GM21737 (cell line): ENCODE results near the gene SSBP4.
A peak's percentile ranks its signal among the peaks of the same experiment; 100 is the strongest.
"Not testable (repeated sequence)": the region's sequence is repeated elsewhere in the genome, so short reads cannot be mapped to it uniquely, and the experiment has no call there.

Source experiments
- ATAC-seq: cut with Tn5 transposase; IDR thresholded peaks from one replicate; pipeline ENCODE4 v1.9.1; 2021; ENCODE audit warnings: mild to moderate bottlenecking, moderate library complexity; ENCODE audit not compliant: unreplicated experiment

SSBP4 gene

GRCh38 chr19:18392926-18393325 lies 26.3 kb upstream of the SSBP4 start:
- no peak for ATAC-seq

GRCh38 chr19:18393836-18394235 lies 25.4 kb upstream of the SSBP4 start:
- ATAC-seq, result no peak

- no peak for ATAC-seq
These were observed 22.5 kb upstream of the SSBP4 start for GRCh38 chr19:18396471-18397241.

GRCh38 chr19:18397242-18398202 lies 21.7 kb upstream of the SSBP4 start, which contains the start of gene LRRC25:
Gene LRRC25 (minus strand): TSS chr19:18397622. CDS start chr19:18396963, 659 bp downstream.
- ATAC-seq, result no peak

GRCh38 chr19:18399008-18399407 lies 20.2 kb upstream of the SSBP4 start:
- ATAC-seq, result no peak

GRCh38 chr19:18401580-18402112 lies 17.6 kb upstream of the SSBP4 start:
- no peak for ATAC-seq

- ATAC-seq, result not testable (repeated sequence)
These were observed 16.5 kb upstream of the SSBP4 start for GRCh38 chr19:18402455-18403248.

- not testable (repeated sequence) for ATAC-seq
These were observed 13.4 kb upstream of the SSBP4 start for GRCh38 chr19:18405754-18406153.

GRCh38 chr19:18406749-18407148 lies 12.4 kb upstream of the SSBP4 start:
- no peak for ATAC-seq

- peak; percentile 67 for ATAC-seq
These were observed 11.1 kb upstream of the SSBP4 start for GRCh38 chr19:18408053-18408476.

- ATAC-seq, result no peak
These were observed 6.5 kb upstream of the SSBP4 start for GRCh38 chr19:18412610-18413239.

GRCh38 chr19:18414504-18415177 lies 4.6 kb upstream of the SSBP4 start:
- ATAC-seq, result no peak

GRCh38 chr19:18415178-18415867 lies 3.9 kb upstream of the SSBP4 start:
- no peak for ATAC-seq

GRCh38 chr19:18416778-18417249 lies 2.4 kb upstream of the SSBP4 start:
- ATAC-seq, result no peak

- ATAC-seq, result no peak
These were observed 1.8 kb upstream of the SSBP4 start for GRCh38 chr19:18417250-18418028.

- no peak for ATAC-seq
These were observed 1.1 kb upstream of the SSBP4 start for GRCh38 chr19:18418029-18418482.

- ATAC-seq, result no peak
These were observed 559 bp upstream of the SSBP4 start for GRCh38 chr19:18418483-18419194.
